Psoas muscle (tissue), 8 donors: ENCODE measurements around the gene GRIN1. TPM values are rescaled to one million over a fixed set of nuclear protein-coding genes. Genes with fewer than 3 reads are reported as not detected.
A peak's percentile ranks its signal among the peaks of the same experiment; 100 is the strongest.

Source experiments
- ATAC-seq, 4 donors: fragments of 200-7000 bp; cut with Tn5 transposase; one replicate each; pipeline ENCODE4 v1.9.1; 2020; ENCODE audit warnings: moderate library complexity in 3 of 4, mild to moderate bottlenecking in 2 of 4
- DNase-seq, 2 donors: peaks; one replicate each; pipeline ENCODE4 v3.0.0-alpha.2; 2020
- H3K27ac ChIP-seq: fragments of 200-600 bp; one replicate; pipeline ENCODE4 v1.8.0; 2022
- H3K27me3 ChIP-seq, 3 donors: fragments of 200-600 bp in 1 of 3; one replicate each; pipeline versions ENCODE4 v1.6.1 to v1.8.0; 2013 to 2022; ENCODE audit warnings: low read length in 2 of 3, mild to moderate bottlenecking in 2 of 3, moderate library complexity in 1 of 3; ENCODE audit not compliant: insufficient read depth in 3 of 3
- H3K36me3 ChIP-seq, 2 donors: fragments of 200-600 bp in 1 of 2; one replicate each; pipeline versions ENCODE4 v1.6.1 to v1.8.0; 2013 to 2022; ENCODE audit warnings: low read depth in 1 of 2, mild to moderate bottlenecking in 1 of 2, moderate library complexity in 1 of 2; ENCODE audit not compliant: insufficient read depth in 1 of 2
- H3K4me1 ChIP-seq: fragments of 200-600 bp; one replicate; pipeline ENCODE4 v1.8.0; 2022
- H3K4me3 ChIP-seq: fragments of 200-600 bp; one replicate; pipeline ENCODE4 v1.8.0; 2022; ENCODE audit warnings: mild to moderate bottlenecking
- H3K9me3 ChIP-seq: fragments of 200-600 bp; one replicate; pipeline ENCODE4 v1.8.0; 2022
- CTCF ChIP-seq: fragments of 200-600 bp; IDR thresholded peaks from one replicate; pipeline ENCODE4 v1.8.0; 2022; ENCODE audit warnings: antibody characterized with exemption
- WGBS, 3 donors: extraction: QIAGEN DNeasy Blood & Tissue Kit; methylation state at CpG; one replicate each; pipeline versions ENCODE4 v1.1.6 to v1.1.7; 2013; 5-methylcytosine and 5-hydroxymethylcytosine counted together
- intact Hi-C, 2 donors: fragments of 100-400 bp; cut with DNase I; formaldehyde crosslinking; loops; one replicate each; pipeline versions ENCODE4 v1.11.0 to v1.14.2; 2022
- polyA plus RNA-seq, 3 donors: library from polyadenylated mRNA; stranded (reverse); fragments of 200-250 nt; gene quantifications; one replicate each; pipeline ENCODE4 v1.2.3, GENCODE V29; 2013
- total RNA-seq, 4 donors: library from RNA; stranded (reverse); fragmentation: NEBNext Ultra II Directional in 2 of 4; extraction: Animal tissue kit (Norgen Biotek cat#: 25700) in 2 of 4; gene quantifications; one replicate each; pipeline versions ENCODE4 v1.2.1 to v1.2.4, GENCODE V29; 2021 to 2023
- donor health status: healthy with polysubstance abuse.
- donor health status: DM: no; HTN: no; CAD: no; lungs with moderate emphysema.
- donor health status: Bipolar disorder and iron deficiency.
- donor health status: healthy.
- donor health status: DM: yes; HTN: yes; CAD: no.
- donor health status: DM: no; HTN: no; CAD: no.
- donor health status: DM: no; HTN: no; CAD: no.
- donor health status: DM: yes; HTN: yes; CAD: no.

The GRIN1 gene
- total and polyA plus RNA-seq, 7 donors, result 0.06 TPM; not detected in 6

GRCh38 chr9:137106662-137107250, 32.2 kb upstream of the GRIN1 start:
- DNase-seq (peak in 1 of 2 donors; percentile 52), ATAC-seq (no peak)
- TF ChIP-seq CTCF, result no peak
- peaks cover 15 to 93% of the 10 kb centered on the region in 2 donors for H3K36me3 ChIP-seq
- H3K4me3 ChIP-seq, result no peak overlapping the region
- intact Hi-C loops, result no loop called here
- H3K4me1 ChIP-seq, result no peaks in the 10 kb centered on the region
- H3K27ac ChIP-seq, result no peak overlapping the region
- no peaks in the 10 kb centered on the region for H3K27me3 ChIP-seq
- H3K9me3 ChIP-seq, result no peaks in the 10 kb centered on the region
- WGBS, 3 donors, result 88 to 93% (median 90%) methylated on average over 24 to 27 of the region's 27 CpGs

GRCh38 chr9:137107312-137107921, 31.5 kb upstream of the GRIN1 start:
- ATAC-seq (peak in 1 of 4 donors; percentile 2), DNase-seq (no peak)
- TF ChIP-seq CTCF, result no peak
- Histone ChIP-seq H3K4me1 (no peaks in the 10 kb centered on the region), H3K4me3 (no peak overlapping the region), H3K36me3 (peaks cover 11 to 93% of the 10 kb centered on the region in 2 donors), H3K27me3 (no peaks in the 10 kb centered on the region), H3K9me3 (no peaks in the 10 kb centered on the region), H3K27ac (no peak overlapping the region)
- 89 to 93% (median 92%) methylated on average over 22 to 27 of the region's 27 CpGs for WGBS, 3 donors
- intact Hi-C loops, result no loop called here

- H3K27ac ChIP-seq, result no peak overlapping the region
- H3K36me3 ChIP-seq, result peaks cover 6 to 98% of the 10 kb centered on the region in 2 donors
- ATAC-seq, result no peak
- WGBS, 3 donors, result 92 to 95% (median 93%) methylated on average over 17 of the region's 17 CpGs
- H3K9me3 ChIP-seq, result no peaks in the 10 kb centered on the region
- no peak overlapping the region for H3K4me3 ChIP-seq
- H3K27me3 ChIP-seq, result no peaks in the 10 kb centered on the region
- intact Hi-C loops, result no loop called here
- H3K4me1 ChIP-seq, result no peaks in the 10 kb centered on the region
- no peak for DNase-seq
- no peak for TF ChIP-seq CTCF
Observed at GRCh38 chr9:137107982-137108381, 31.0 kb upstream of the GRIN1 start.

GRCh38 chr9:137108608-137109249, 30.2 kb upstream of the GRIN1 start:
- no peak for ATAC-seq
- WGBS, 3 donors, result 88 to 90% (median 88%) methylated on average over 29 of the region's 29 CpGs

More at GRCh38 chr9:137108608-137109249, 30.2 kb upstream of the GRIN1 start:
- Histone ChIP-seq H3K36me3 (peaks cover 0 to 91% of the 10 kb centered on the region in 2 donors), H3K9me3 (no peaks in the 10 kb centered on the region), H3K27ac (no peak overlapping the region), H3K4me3 (no peak overlapping the region), H3K4me1 (no peaks in the 10 kb centered on the region), H3K27me3 (no peaks in the 10 kb centered on the region)
- DNase-seq, result no peak
- TF ChIP-seq CTCF, result no peak
- intact Hi-C loops, result no loop called here
